HL-60 (cell line): ENCODE measurements around the gene PYM1.

ENCODE experiments used
- DNase-seq, 2 experiments: peaks; one replicate each; pipeline ENCODE4 v3.0.0-alpha.2; 2010 to 2020; ENCODE audit warnings: low read depth in 1 of 2, low spot score in 1 of 2
- H3K27ac ChIP-seq: fragments of 250-450 bp; sonication (Bioruptor Pico); replicated peaks from 2 replicates; pipeline ENCODE4 v1.5.1; 2020; ENCODE audit warnings: mild to moderate bottlenecking, moderate library complexity
- H3K27me3 ChIP-seq: fragments of 250-450 bp; sonication (Bioruptor Pico); 2 replicates; pipeline ENCODE4 v1.5.1; 2021; ENCODE audit warnings: mild to moderate bottlenecking, moderate library complexity; ENCODE audit not compliant: insufficient read depth, poor library complexity, severe bottlenecking
- H3K4me3 ChIP-seq: replicated peaks from 2 replicates; pipeline ENCODE4 v1.5.1; 2011; ENCODE audit warnings: mild to moderate bottlenecking, control low read depth, low read length; ENCODE audit not compliant: insufficient read depth
- GABPA ChIP-seq: IDR thresholded peaks from 2 replicates; pipeline ENCODE4 v1.6.1; 2012; ENCODE audit warnings: low read depth
- POLR2AphosphoS5 ChIP-seq: IDR thresholded peaks from 2 replicates; pipeline ENCODE4 v1.6.1; 2012; ENCODE audit warnings: low read depth
- SPI1 ChIP-seq: IDR thresholded peaks from 2 replicates; pipeline ENCODE4 v1.6.1; 2012; ENCODE audit warnings: low read depth, mild to moderate bottlenecking, borderline replicate concordance
- TF ChIP-seq, protein P1 (sequence below): IDR thresholded peaks from one replicate; pipeline ENCODE4 v1.5.1; 2011; ENCODE audit warnings: low read length, control low read depth, inconsistent platforms; ENCODE audit not compliant: insufficient read depth
- TF ChIP-seq, protein P2 (sequence below): IDR thresholded peaks from 2 replicates; pipeline ENCODE4 v1.6.1; 2012; ENCODE audit warnings: low read depth; ENCODE audit not compliant: insufficient replicate concordance

The PYM1 gene

DNA sequence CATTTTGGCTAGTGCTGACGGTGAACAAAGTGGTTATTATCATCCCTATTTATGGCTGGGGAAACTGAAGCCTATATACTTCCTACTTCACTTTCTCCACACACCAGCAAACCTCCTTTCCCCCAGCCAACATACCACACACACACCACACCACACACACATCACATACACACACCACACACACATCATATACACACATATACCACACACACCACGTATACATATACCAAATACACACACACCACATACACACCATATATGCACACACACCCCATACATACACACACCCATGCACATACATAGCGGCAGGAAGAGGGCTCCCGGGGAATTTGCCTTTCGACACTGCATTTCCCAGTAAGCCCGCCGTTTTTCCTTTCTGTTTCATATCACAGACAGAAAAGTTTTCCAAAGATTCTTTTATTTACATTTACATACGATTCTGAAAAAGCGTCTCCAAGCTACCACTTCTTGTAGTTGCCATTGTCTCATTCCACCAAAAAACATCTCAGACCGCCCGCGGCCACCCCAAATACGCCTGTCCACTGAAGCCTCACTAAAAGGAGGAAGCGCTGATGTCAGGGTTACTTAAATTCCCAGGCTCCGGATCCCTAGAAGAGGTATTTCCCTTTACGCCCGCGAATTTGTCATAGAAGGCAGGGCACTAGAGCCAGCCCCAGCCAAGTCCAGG lies 45.4 kb upstream of the PYM1 start:
- peak in 1 of 2 experiments; percentile 30 for DNase-seq
- Histone ChIP-seq H3K27me3 (no peaks in the 10 kb centered on the region), H3K4me3 (peak overlapping the region; percentile 48), H3K27ac (peak overlapping the region; percentile 57)
- TF ChIP-seq SPI1 = peak; percentile 80
- TF ChIP-seq, protein P1, sequence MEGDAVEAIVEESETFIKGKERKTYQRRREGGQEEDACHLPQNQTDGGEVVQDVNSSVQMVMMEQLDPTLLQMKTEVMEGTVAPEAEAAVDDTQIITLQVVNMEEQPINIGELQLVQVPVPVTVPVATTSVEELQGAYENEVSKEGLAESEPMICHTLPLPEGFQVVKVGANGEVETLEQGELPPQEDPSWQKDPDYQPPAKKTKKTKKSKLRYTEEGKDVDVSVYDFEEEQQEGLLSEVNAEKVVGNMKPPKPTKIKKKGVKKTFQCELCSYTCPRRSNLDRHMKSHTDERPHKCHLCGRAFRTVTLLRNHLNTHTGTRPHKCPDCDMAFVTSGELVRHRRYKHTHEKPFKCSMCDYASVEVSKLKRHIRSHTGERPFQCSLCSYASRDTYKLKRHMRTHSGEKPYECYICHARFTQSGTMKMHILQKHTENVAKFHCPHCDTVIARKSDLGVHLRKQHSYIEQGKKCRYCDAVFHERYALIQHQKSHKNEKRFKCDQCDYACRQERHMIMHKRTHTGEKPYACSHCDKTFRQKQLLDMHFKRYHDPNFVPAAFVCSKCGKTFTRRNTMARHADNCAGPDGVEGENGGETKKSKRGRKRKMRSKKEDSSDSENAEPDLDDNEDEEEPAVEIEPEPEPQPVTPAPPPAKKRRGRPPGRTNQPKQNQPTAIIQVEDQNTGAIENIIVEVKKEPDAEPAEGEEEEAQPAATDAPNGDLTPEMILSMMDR = no peak

DNA sequence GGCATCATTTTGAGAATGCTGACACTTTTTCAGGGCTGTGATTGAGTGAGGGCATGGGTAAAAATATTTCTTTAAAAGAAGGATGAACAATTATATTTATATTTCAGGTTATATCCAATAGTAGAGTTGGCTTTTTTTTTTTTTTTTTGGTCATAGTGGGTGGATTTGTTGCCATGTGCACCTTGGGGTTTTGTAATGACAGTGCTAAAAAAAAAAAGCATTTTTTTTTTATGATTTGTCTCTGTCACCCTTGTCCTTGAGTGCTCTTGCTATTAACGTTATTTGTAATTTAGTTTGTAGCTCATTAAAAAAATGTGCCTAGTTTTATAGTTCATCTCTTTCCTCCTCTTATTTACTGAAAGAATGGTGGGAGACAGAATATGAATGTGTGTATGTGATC lies 44.8 kb upstream of the PYM1 start:
- Histone ChIP-seq H3K27ac (peak overlapping the region; percentile 57), H3K4me3 (peak overlapping the region; percentile 48), H3K27me3 (no peaks in the 10 kb centered on the region)
- no peak for DNase-seq
- TF ChIP-seq POLR2AphosphoS5 (no peak), GABPA (no peak), SPI1 (no peak)
- TF ChIP-seq, protein P1 = no peak
- TF ChIP-seq, protein P2, sequence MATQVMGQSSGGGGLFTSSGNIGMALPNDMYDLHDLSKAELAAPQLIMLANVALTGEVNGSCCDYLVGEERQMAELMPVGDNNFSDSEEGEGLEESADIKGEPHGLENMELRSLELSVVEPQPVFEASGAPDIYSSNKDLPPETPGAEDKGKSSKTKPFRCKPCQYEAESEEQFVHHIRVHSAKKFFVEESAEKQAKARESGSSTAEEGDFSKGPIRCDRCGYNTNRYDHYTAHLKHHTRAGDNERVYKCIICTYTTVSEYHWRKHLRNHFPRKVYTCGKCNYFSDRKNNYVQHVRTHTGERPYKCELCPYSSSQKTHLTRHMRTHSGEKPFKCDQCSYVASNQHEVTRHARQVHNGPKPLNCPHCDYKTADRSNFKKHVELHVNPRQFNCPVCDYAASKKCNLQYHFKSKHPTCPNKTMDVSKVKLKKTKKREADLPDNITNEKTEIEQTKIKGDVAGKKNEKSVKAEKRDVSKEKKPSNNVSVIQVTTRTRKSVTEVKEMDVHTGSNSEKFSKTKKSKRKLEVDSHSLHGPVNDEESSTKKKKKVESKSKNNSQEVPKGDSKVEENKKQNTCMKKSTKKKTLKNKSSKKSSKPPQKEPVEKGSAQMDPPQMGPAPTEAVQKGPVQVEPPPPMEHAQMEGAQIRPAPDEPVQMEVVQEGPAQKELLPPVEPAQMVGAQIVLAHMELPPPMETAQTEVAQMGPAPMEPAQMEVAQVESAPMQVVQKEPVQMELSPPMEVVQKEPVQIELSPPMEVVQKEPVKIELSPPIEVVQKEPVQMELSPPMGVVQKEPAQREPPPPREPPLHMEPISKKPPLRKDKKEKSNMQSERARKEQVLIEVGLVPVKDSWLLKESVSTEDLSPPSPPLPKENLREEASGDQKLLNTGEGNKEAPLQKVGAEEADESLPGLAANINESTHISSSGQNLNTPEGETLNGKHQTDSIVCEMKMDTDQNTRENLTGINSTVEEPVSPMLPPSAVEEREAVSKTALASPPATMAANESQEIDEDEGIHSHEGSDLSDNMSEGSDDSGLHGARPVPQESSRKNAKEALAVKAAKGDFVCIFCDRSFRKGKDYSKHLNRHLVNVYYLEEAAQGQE = no peak

DNA sequence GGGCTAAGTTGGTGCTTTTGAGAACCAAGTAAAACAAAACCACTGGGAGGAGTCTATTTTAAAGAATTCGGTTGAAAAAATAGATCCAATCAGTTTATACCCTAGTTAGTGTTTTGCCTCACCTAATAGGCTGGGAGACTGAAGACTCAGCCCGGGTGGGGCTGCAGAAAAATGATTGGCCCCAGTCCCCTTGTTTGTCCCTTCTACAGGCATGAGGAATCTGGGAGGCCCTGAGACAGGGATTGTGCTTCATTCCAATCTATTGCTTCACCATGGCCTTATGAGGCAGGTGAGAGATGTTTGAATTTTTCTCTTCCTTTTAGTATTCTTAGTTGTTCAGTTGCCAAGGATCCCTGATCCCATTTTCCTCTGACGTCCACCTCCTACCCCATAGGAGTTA lies 44.3 kb upstream of the PYM1 start:
- Histone ChIP-seq H3K27ac (peak overlapping the region; percentile 2; the same call in 1 of the 2 replicates), H3K4me3 (no peak overlapping the region), H3K27me3 (no peaks in the 10 kb centered on the region)
- TF ChIP-seq, protein P2 = no peak
- TF ChIP-seq POLR2AphosphoS5 = no peak
- TF ChIP-seq SPI1 = no peak
- no peak for TF ChIP-seq GABPA
- TF ChIP-seq, protein P1 = no peak
- DNase-seq = no peak

- DNase-seq = no peak
- Histone ChIP-seq H3K4me3 (no peak overlapping the region), H3K27me3 (no peaks in the 10 kb centered on the region), H3K27ac (no peak overlapping the region)
- TF ChIP-seq, protein P1 = no peak
- TF ChIP-seq GABPA (no peak), POLR2AphosphoS5 (no peak), SPI1 (no peak)
- TF ChIP-seq, protein P2 = no peak
Observed at GRCh38 chr12:55970775-55971174, 43.1 kb upstream of the PYM1 start.
